Measurements from ENCODE around the gene TMEM258.

Gene TMEM258

GRCh38 chr11:61778357-61778886 is 14.0 kb downstream of the TMEM258 start:
- H3K27ac ChIP-seq: no peak overlapping the region
- no peak for TF ChIP-seq ZFX (IDR thresholded peaks at IDR 0.05; ENCODE audit: borderline replicate concordance)
- TF ChIP-seq CTCF (IDR thresholded peaks at IDR 0.05): no peak

GRCh38 chr11:61777234-61778090 is 14.9 kb downstream of the TMEM258 start:
- peak overlapping the region; percentile 65 for H3K27ac ChIP-seq
- TF ChIP-seq ZFX (IDR thresholded peaks at IDR 0.05; ENCODE audit: borderline replicate concordance): no peak
- no peak for TF ChIP-seq CTCF (IDR thresholded peaks at IDR 0.05)

GRCh38 chr11:61776561-61777075 is 15.8 kb downstream of the TMEM258 start:
- peak overlapping the region; percentile 65 for H3K27ac ChIP-seq
- TF ChIP-seq CTCF (IDR thresholded peaks at IDR 0.05) (peak; percentile 82), ZFX (IDR thresholded peaks at IDR 0.05; ENCODE audit: borderline replicate concordance) (no peak)

GRCh38 chr11:61775606-61776554 is 16.5 kb downstream of the TMEM258 start:
- H3K27ac ChIP-seq: peak overlapping the region; percentile 65
- no peak for TF ChIP-seq ZFX (IDR thresholded peaks at IDR 0.05; ENCODE audit: borderline replicate concordance)
- TF ChIP-seq CTCF (IDR thresholded peaks at IDR 0.05): no peak

GRCh38 chr11:61775106-61775505 is 17.3 kb downstream of the TMEM258 start:
- H3K27ac ChIP-seq: no peak overlapping the region
- TF ChIP-seq CTCF (IDR thresholded peaks at IDR 0.05): no peak

GRCh38 chr11:61774411-61774810 is 18.0 kb downstream of the TMEM258 start:
- TF ChIP-seq CTCF (IDR thresholded peaks at IDR 0.05) (no peak), ZFX (IDR thresholded peaks at IDR 0.05; ENCODE audit: borderline replicate concordance) (no peak)
- no peak overlapping the region for H3K27ac ChIP-seq
